COLO829 (cell line): ENCODE results near the gene CNGA2.
A peak's percentile ranks its signal among the peaks of the same experiment; 100 is the strongest.

Source experiments
- DNase-seq: peaks from one replicate; pipeline ENCODE4 v3.0.0; 2012; ENCODE audit warnings: low spot score

Gene CNGA2

GRCh38 chrX:151753313-151754046 is 18.9 kb downstream of the CNGA2 start:
- DNase-seq: peak; percentile 62

GRCh38 chrX:151754047-151754429 is 19.5 kb downstream of the CNGA2 start:
- no peak for DNase-seq

- DNase-seq: no peak
Measured at GRCh38 chrX:151754641-151755215, 20.2 kb downstream of the CNGA2 start.

GRCh38 chrX:151759041-151759708 is 24.6 kb downstream of the CNGA2 start:
- DNase-seq: no peak

- no peak for DNase-seq
Measured at GRCh38 chrX:151762802-151763201, 28.3 kb downstream of the CNGA2 start.

- DNase-seq: no peak
Measured at GRCh38 chrX:151763711-151764110, 29.2 kb downstream of the CNGA2 start.

GRCh38 chrX:151765026-151765425 is 30.5 kb downstream of the CNGA2 start:
- no peak for DNase-seq

GRCh38 chrX:151771726-151772125 is 37.2 kb downstream of the CNGA2 start:
- DNase-seq: no peak

GRCh38 chrX:151773434-151773833 is 38.9 kb downstream of the CNGA2 start:
- no peak for DNase-seq

GRCh38 chrX:151774421-151774820 is 39.9 kb downstream of the CNGA2 start:
- no peak for DNase-seq

GRCh38 chrX:151776181-151776731 is 41.7 kb downstream of the CNGA2 start:
- DNase-seq: no peak

GRCh38 chrX:151776936-151777335 is 42.4 kb downstream of the CNGA2 start:
- DNase-seq: no peak

- no peak for DNase-seq
Measured at GRCh38 chrX:151779258-151779657, 44.7 kb downstream of the CNGA2 start.

- no peak for DNase-seq
Measured at GRCh38 chrX:151780621-151781020, 46.1 kb downstream of the CNGA2 start.

GRCh38 chrX:151789179-151789800 is 54.7 kb downstream of the CNGA2 start:
- DNase-seq: peak; percentile 27

- DNase-seq: no peak
Measured at GRCh38 chrX:151790481-151791160, 56.1 kb downstream of the CNGA2 start.

GRCh38 chrX:151791961-151792360 is 57.4 kb downstream of the CNGA2 start:
- DNase-seq: no peak

- DNase-seq: no peak
Measured at GRCh38 chrX:151792505-151792904, 58.0 kb downstream of the CNGA2 start.

GRCh38 chrX:151793886-151794285 is 59.3 kb downstream of the CNGA2 start:
- no peak for DNase-seq
